HepG2 (cell line): ENCODE measurements around the gene CHKA. TPM values are rescaled to one million over a fixed set of nuclear protein-coding genes. Genes with fewer than 3 reads are reported as not detected.

Source experiments
- ATF4 ChIP-seq, 2 experiments: fragments of 450-650 bp in 1 of 2; sonication (generic) in 1 of 2; formaldehyde crosslinking; IDR thresholded peaks; 2 replicates each; pipeline versions ENCODE4 v1.5.0 to v1.8.0; 2020 to 2022; ENCODE audit warnings: mild to moderate bottlenecking in 1 of 2, missing genetic modification reagents in 1 of 2
- BCLAF1 ChIP-seq: fragments of 450-650 bp; IDR thresholded peaks from 2 replicates; pipeline ENCODE4 v1.6.1; 2017; ENCODE audit warnings: mild to moderate bottlenecking
- CREB3 ChIP-seq: sonication (generic); formaldehyde crosslinking; IDR thresholded peaks from 2 replicates; pipeline ENCODE4 v1.5.0; 2020; ENCODE audit warnings: missing genetic modification reagents
- CREBL2 ChIP-seq: sonication (generic); formaldehyde crosslinking; IDR thresholded peaks from 2 replicates; pipeline ENCODE4 v1.8.1; 2023; ENCODE audit warnings: missing genetic modification reagents, mild to moderate bottlenecking, borderline replicate concordance
- KDM3A ChIP-seq: IDR thresholded peaks from 2 replicates; pipeline ENCODE4 v1.6.1; 2018; ENCODE audit warnings: low read depth, missing compliant biosample characterization
- MAFG ChIP-seq: sonication (generic); formaldehyde crosslinking; IDR thresholded peaks from 2 replicates; pipeline ENCODE4 v1.5.1; 2020; ENCODE audit warnings: mild to moderate bottlenecking, missing genetic modification reagents
- REST ChIP-seq, 2 experiments: IDR thresholded peaks; 2 replicates each; pipeline ENCODE4 v1.6.1; 2011 to 2012; ENCODE audit warnings: low read length in 2 of 2, borderline replicate concordance in 1 of 2, low read depth in 1 of 2, mild to moderate bottlenecking in 1 of 2, moderate library complexity in 1 of 2
- RORA ChIP-seq: sonication (generic); formaldehyde crosslinking; IDR thresholded peaks from 2 replicates; pipeline ENCODE4 v1.5.0; 2020; ENCODE audit warnings: mild to moderate bottlenecking, missing genetic modification reagents, moderate library complexity
- SIX4 ChIP-seq: sonication (generic); formaldehyde crosslinking; IDR thresholded peaks from 2 replicates; pipeline ENCODE4 v1.4.0; 2020; ENCODE audit warnings: missing genetic modification reagents
- SUZ12 ChIP-seq: fragments of 150-350 bp; IDR thresholded peaks from 2 replicates; pipeline ENCODE4 v1.6.1; 2014; ENCODE audit warnings: low read depth, low read length
- ZC3H4 ChIP-seq: sonication (generic); formaldehyde crosslinking; IDR thresholded peaks from 2 replicates; pipeline ENCODE4 v1.4.0; 2020; ENCODE audit warnings: missing genetic modification reagents, borderline replicate concordance
- ZNF503 ChIP-seq: sonication (generic); formaldehyde crosslinking; IDR thresholded peaks from 2 replicates; pipeline ENCODE4 v1.4.0; 2020; ENCODE audit warnings: missing genetic modification reagents
- ZNF576 ChIP-seq: sonication (generic); formaldehyde crosslinking; IDR thresholded peaks from 2 replicates; pipeline ENCODE4 v1.4.0; 2020; ENCODE audit warnings: mild to moderate bottlenecking, missing genetic modification reagents
- ZNF7 ChIP-seq: IDR thresholded peaks from 2 replicates; pipeline ENCODE4 v1.6.1; 2016; ENCODE audit warnings: missing biosample characterization, missing genetic modification reagents
- ZNF746 ChIP-seq: sonication (generic); formaldehyde crosslinking; IDR thresholded peaks from 2 replicates; pipeline ENCODE4 v1.8.0; 2022; ENCODE audit warnings: mild to moderate bottlenecking, missing genetic modification reagents
- polyA plus RNA-seq, 8 experiments: library from polyadenylated mRNA; depleted of rRNA in 3 of 8; stranded (reverse) in 7 of 8; unstranded in 1 of 8; fragments of >200 nt; fragmentation: Illumina TruSeq in 4 of 8; extraction: Trizol in 4 of 8; gene quantifications; 2 replicates each; pipeline versions ENCODE4 v1.2.1 to v1.2.3, GENCODE V29; 2011 to 2016; ENCODE audit warnings: low read depth in 4 of 8, missing spikeins in 1 of 8, mixed read lengths in 1 of 8; ENCODE audit not compliant: insufficient read depth in 1 of 8
- total RNA-seq, 5 experiments: library from RNA; depleted of rRNA; stranded (reverse); fragments of >200 nt; fragmentation: Illumina TruSeq; extraction: Trizol; gene quantifications; 2 replicates each; pipeline ENCODE4 v1.2.3, GENCODE V29; 2016; ENCODE audit warnings: low read depth in 1 of 5

The CHKA gene
- total and polyA plus RNA-seq, 2 of the 13 experiments (the other 11 are each of a cell fraction or from before 2014, with no cell fraction given), result 71.6 to 92.7 TPM

- TF ChIP-seq ZNF503 (CRISPR knock-in tag) (no peak), ZNF576 (CRISPR knock-in tag) (no peak), BCLAF1 (no peak), ZNF7 (CRISPR knock-in tag) (no peak), SUZ12 (no peak), ATF4 (CRISPR knock-in tag; IDR thresholded peaks at IDR 0.05) (no peak), KDM3A (CRISPR knock-in tag) (peak; percentile 52; the same call in 1 of the 2 replicates), ZC3H4 (CRISPR knock-in tag) (no peak), SIX4 (CRISPR knock-in tag) (peak; percentile 26; the same call in 1 of the 2 replicates), CREB3 (no peak), RORA (CRISPR knock-in tag) (no peak), CREBL2 (CRISPR knock-in tag) (no peak), REST (IDR thresholded peaks at IDR 0.05; ENCODE audit: borderline replicate concordance in 1 of 2, low read depth in 1 of 2, low read length in 2 of 2) (no peak), MAFG (CRISPR knock-in tag) (no peak), ZNF746 (CRISPR knock-in tag) (0 out of 2 replicates have a peak, but pooled peaks have one; percentile 43)
These were observed 110.8 kb downstream of the CHKA start, which contains the start of gene ALDH3B1 (continued) for GRCh38 chr11:68010090-68011041.
